T-helper 2 cell treated with Interferon-gamma antibody and Interleukin-4, amounts not matched to agents 5 μg/mL and 100 μg/mL, for 36 hours (primary cell): Measurements from ENCODE around the gene CUX1.
"Not testable (repeated sequence)": the region's sequence is repeated elsewhere in the genome, so short reads cannot be mapped to it uniquely, and the experiment has no call there.

Experiments used
- DNase-seq: peaks from one replicate; pipeline ENCODE4 v3.0.0; 2021; ENCODE audit warnings: low spot score
- H3K27ac Mint-ChIP-seq: one replicate; pipeline ENCODE4 v1.8.0; 2021; ENCODE audit warnings: mild to moderate bottlenecking, mixed read lengths
- H3K27me3 Mint-ChIP-seq: one replicate; pipeline ENCODE4 v1.8.0; 2021; ENCODE audit warnings: low read depth, mixed read lengths
- H3K36me3 Mint-ChIP-seq: one replicate; pipeline ENCODE4 v1.8.0; 2021; ENCODE audit warnings: low read depth, mixed read lengths
- H3K4me1 Mint-ChIP-seq: one replicate; pipeline ENCODE4 v1.8.0; 2021; ENCODE audit warnings: low read depth, mixed read lengths
- H3K4me3 Mint-ChIP-seq: one replicate; pipeline ENCODE4 v1.8.0; 2022; ENCODE audit warnings: mild to moderate bottlenecking, moderate library complexity, mixed read lengths
- H3K9me3 Mint-ChIP-seq: one replicate; pipeline ENCODE4 v1.8.0; 2021; ENCODE audit warnings: mixed read lengths

Gene CUX1

DNA sequence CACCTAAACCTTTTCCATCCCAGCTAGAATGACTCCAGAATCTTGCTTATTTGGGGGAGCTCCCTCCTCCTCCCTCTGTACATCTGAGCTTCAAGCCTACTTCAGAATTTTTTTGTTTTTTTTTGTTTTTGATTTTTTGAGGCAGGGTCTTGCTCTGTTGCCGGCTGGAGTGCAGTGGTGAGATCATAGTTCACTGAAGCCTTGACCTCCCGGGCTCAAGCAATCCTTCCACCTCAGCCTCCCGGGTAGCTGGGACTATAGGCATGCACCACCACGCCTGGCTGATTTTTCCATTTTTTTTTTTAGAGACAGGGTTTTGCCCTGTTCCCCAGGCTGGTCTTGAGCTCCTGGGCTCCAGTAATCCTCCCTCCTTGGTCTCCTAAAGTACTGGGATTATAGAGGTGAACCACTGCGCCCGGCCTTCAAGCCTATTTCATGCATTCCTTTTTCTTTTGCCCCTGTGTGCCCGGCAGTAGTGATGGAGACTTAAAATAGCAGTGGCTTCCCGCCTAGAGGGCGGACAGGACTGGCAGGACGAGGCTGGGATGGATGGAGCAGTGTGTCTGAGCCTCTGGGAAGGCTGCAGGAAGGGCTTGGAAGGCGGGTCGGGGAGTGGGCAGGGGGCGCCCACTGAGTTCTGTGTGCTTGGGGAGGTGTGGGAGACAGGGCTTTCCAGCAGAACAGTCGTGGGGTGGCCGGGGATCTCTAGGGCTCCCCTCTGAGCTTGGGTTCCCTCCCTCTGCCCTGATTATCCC, 8.8 kb downstream of the CUX1 start:
- no peak overlapping the region for H3K4me3 Mint-ChIP-seq
- H3K4me1 Mint-ChIP-seq, result no peaks in the 10 kb centered on the region
- DNase-seq, result no peak
- H3K27ac Mint-ChIP-seq, result no peak overlapping the region
- H3K36me3 Mint-ChIP-seq, result peaks cover 2% of the 10 kb centered on the region
- no peaks in the 10 kb centered on the region for H3K27me3 Mint-ChIP-seq
- no peaks in the 10 kb centered on the region for H3K9me3 Mint-ChIP-seq

GRCh38 chr7:101828301-101829020, 11.0 kb downstream of the CUX1 start:
- Mint-ChIP-seq H3K36me3 (peaks cover 2% of the 10 kb centered on the region), H3K9me3 (no peaks in the 10 kb centered on the region), H3K27me3 (no peaks in the 10 kb centered on the region), H3K4me3 (no peak overlapping the region), H3K27ac (no peak overlapping the region), H3K4me1 (no peaks in the 10 kb centered on the region)
- DNase-seq, result no peak

DNA sequence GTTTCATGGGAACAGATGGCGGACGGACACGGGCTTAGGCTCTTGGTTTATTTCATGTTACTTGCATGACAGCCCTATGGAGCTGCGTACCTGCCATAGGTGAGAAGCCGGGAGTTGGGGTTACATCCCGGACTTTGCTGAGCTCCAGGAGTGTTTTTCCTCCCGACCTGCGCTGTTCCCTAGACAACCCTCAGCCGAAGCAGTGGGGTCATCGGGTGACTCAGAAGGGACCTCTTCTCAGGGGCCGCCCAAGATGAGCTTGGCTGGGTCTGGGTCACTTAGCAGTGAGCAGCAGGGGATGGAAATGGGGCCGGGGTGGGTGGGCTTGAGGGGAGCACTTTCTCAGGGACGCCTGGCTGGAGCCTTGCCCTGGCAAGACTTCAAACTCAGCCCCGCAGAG, 11.9 kb downstream of the CUX1 start:
- Mint-ChIP-seq H3K27me3 (no peaks in the 10 kb centered on the region), H3K4me1 (no peaks in the 10 kb centered on the region), H3K27ac (no peak overlapping the region), H3K4me3 (no peak overlapping the region), H3K36me3 (peaks cover 2% of the 10 kb centered on the region), H3K9me3 (no peaks in the 10 kb centered on the region)
- DNase-seq, result no peak

- peaks cover 2% of the 10 kb centered on the region for H3K36me3 Mint-ChIP-seq
- no peaks in the 10 kb centered on the region for H3K27me3 Mint-ChIP-seq
- DNase-seq, result no peak
- H3K4me1 Mint-ChIP-seq, result no peaks in the 10 kb centered on the region
- no peaks in the 10 kb centered on the region for H3K9me3 Mint-ChIP-seq
- no peak overlapping the region for H3K4me3 Mint-ChIP-seq
- no peak overlapping the region for H3K27ac Mint-ChIP-seq
Observed at GRCh38 chr7:101829821-101830220, 12.4 kb downstream of the CUX1 start.

GRCh38 chr7:101831396-101831795, 14.0 kb downstream of the CUX1 start:
- H3K4me3 Mint-ChIP-seq, H3K27me3 Mint-ChIP-seq, DNase-seq, H3K4me1 Mint-ChIP-seq, H3K36me3 Mint-ChIP-seq, H3K27ac Mint-ChIP-seq, H3K9me3 Mint-ChIP-seq: not testable (repeated sequence)

DNA sequence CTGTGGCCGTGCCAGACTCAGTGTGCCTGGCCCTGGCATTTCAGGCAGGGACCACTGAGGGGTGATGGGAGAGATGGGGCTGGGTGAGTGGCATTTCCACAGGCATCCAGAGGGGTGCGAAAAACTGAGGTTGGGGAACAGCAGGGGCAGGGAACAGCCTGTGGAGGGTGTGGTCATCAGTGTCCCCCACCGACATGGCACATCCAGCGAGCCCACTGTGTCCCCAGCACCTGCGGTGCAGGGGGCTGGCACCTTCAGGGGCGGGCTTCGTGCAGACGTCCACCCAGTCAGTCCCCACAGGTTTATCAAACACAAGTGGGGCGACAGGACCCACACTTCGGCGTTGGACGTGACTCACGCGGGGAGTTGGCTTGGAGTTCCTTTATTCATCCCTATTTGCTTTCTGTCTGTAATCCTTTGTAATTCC, 14.8 kb downstream of the CUX1 start:
- Mint-ChIP-seq H3K9me3 (no peaks in the 10 kb centered on the region), H3K4me3 (no peak overlapping the region), H3K27ac (no peak overlapping the region), H3K4me1 (no peaks in the 10 kb centered on the region), H3K36me3 (no peaks in the 10 kb centered on the region), H3K27me3 (no peaks in the 10 kb centered on the region)
- DNase-seq, result no peak

DNA sequence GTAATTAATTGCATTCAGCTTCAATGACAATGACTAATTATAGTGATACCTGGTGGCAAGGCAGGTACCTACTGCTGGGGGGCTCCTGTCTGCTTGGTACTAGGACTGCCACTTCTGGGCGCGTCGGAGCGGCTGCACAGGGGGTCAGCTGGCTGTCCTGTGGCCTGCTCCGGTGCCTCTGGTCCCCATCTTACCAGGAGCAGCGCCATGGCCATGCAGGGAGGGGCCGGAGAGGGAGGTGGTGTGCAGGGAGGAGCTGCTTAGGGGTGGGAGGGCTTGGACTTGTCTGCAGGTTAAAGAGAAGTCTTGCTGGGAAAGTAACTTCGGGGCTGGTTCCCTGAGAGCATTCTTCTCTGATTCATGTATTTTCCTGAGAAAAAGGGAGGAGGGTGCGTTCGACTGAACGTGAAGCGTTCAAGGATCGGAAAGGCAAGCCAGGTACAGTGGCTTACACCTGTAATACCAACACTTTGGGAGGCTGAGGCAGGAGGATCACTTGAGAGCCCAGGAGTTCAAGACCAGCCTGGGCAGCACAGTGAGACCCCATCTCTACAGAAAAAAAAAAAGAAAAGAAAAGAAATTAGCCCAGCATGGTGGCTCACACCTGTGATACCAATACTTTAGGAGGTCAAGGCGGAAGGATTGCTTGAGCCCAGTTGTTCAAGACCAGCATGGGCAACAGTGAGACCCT, 15.4 kb downstream of the CUX1 start:
- H3K4me1 Mint-ChIP-seq, result no peaks in the 10 kb centered on the region
- H3K36me3 Mint-ChIP-seq, result no peaks in the 10 kb centered on the region
- H3K4me3 Mint-ChIP-seq, result no peak overlapping the region
- H3K9me3 Mint-ChIP-seq, result no peaks in the 10 kb centered on the region
- H3K27ac Mint-ChIP-seq, result no peak overlapping the region
- no peak for DNase-seq
- H3K27me3 Mint-ChIP-seq, result no peaks in the 10 kb centered on the region

GRCh38 chr7:101833799-101834198, 16.4 kb downstream of the CUX1 start:
- H3K9me3 Mint-ChIP-seq, result no peaks in the 10 kb centered on the region
- no peak overlapping the region for H3K27ac Mint-ChIP-seq
- H3K36me3 Mint-ChIP-seq, result no peaks in the 10 kb centered on the region
- H3K4me3 Mint-ChIP-seq, result no peak overlapping the region
- DNase-seq, result no peak
- no peaks in the 10 kb centered on the region for H3K27me3 Mint-ChIP-seq
- H3K4me1 Mint-ChIP-seq, result no peaks in the 10 kb centered on the region

DNA sequence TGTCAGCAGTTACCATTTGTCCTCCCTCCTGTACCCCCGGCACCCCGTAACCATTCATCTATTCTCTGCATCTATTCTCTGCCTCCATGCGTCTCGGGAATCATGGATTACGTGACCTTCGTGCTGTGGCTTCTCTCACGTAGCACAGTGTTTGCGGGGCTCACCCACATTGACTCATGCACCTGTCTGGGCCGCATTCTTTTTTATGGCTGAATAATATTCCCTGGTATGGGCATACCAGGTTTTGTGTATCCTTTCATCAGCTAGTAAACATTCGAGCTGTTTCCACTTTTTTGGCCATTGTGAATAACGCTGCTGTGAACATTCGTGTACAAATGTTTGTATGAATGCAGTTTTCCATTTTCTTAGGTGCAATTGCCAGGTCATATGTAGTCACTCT, 17.7 kb downstream of the CUX1 start:
- no peak overlapping the region for H3K27ac Mint-ChIP-seq
- no peaks in the 10 kb centered on the region for H3K9me3 Mint-ChIP-seq
- no peaks in the 10 kb centered on the region for H3K27me3 Mint-ChIP-seq

GRCh38 chr7:101837433-101837832, 20.0 kb downstream of the CUX1 start:
- H3K4me1 Mint-ChIP-seq, H3K27ac Mint-ChIP-seq: not testable (repeated sequence)

More for the DNA sequence above, 17.7 kb downstream of the CUX1 start:
- no peaks in the 10 kb centered on the region for H3K4me1 Mint-ChIP-seq
- no peak overlapping the region for H3K4me3 Mint-ChIP-seq
- H3K36me3 Mint-ChIP-seq, result no peaks in the 10 kb centered on the region
- DNase-seq, result no peak

DNA sequence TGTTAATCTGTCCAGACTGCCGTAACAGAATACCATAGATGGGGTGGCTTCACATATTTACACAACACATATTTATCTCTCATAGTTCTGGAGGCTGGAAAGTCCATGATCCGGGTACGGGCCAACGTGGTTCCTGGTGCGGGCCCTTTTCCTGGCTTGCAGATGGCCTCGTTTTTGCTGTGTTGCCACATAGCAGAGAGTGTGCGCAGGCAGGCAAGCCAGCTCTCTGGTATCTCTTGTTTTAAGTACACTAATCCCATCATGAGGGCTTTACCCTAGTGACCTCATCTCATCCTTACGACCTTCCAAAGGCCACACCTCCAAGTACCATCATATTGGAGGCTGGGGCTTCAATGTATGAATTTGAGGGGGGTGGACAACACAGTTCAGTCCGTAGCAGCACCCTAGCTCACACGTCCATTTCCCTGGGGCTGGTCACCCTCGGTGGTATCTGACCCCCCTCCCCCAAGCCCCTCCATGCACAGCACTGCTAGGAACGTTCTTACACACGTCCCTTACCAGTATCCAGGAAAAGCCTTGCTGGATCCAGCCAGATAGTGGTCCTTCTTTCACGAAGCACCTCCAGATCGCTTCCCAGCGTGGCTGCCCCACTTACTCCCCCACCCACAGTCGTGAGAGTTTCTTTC, 21.5 kb downstream of the CUX1 start:
- Mint-ChIP-seq H3K4me3 (no peak overlapping the region), H3K36me3 (no peaks in the 10 kb centered on the region), H3K9me3 (no peaks in the 10 kb centered on the region), H3K27ac (no peak overlapping the region), H3K4me1 (peaks cover 3% of the 10 kb centered on the region), H3K27me3 (no peaks in the 10 kb centered on the region)
- DNase-seq, result no peak

More at GRCh38 chr7:101837433-101837832, 20.0 kb downstream of the CUX1 start:
- not testable (repeated sequence) for DNase-seq, H3K4me3 Mint-ChIP-seq, H3K27me3 Mint-ChIP-seq, H3K9me3 Mint-ChIP-seq, H3K36me3 Mint-ChIP-seq

DNA sequence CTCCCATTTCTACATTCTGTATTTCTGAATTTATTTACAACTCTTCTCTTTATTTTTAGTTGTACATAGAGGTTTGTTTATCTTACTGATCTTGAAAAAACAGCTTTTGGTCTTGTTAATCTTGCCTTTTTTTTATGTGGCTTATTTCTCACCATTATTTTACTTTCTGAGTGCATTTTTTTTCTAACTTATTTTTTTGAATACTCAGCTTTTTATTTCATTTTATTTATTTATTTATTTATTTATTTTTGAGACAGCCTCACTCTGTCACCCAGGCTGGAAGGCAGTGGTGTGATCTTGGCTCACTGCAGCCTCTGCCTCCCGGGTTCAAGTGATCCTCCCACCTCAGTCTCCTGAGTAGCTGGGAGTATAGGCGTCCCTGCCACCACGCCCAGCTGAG, 23.9 kb downstream of the CUX1 start:
- H3K36me3 Mint-ChIP-seq, result no peaks in the 10 kb centered on the region
- H3K27ac Mint-ChIP-seq, result no peak overlapping the region
- no peaks in the 10 kb centered on the region for H3K27me3 Mint-ChIP-seq
- peaks cover 3% of the 10 kb centered on the region for H3K4me1 Mint-ChIP-seq
- no peaks in the 10 kb centered on the region for H3K9me3 Mint-ChIP-seq
- no peak overlapping the region for H3K4me3 Mint-ChIP-seq
- DNase-seq, result no peak

- DNase-seq, result no peak
- Mint-ChIP-seq H3K27ac (no peak overlapping the region), H3K4me1 (peaks cover 6% of the 10 kb centered on the region)
Observed at GRCh38 chr7:101843293-101844271, 26.2 kb downstream of the CUX1 start.

More at GRCh38 chr7:101843293-101844271, 26.2 kb downstream of the CUX1 start:
- Mint-ChIP-seq H3K9me3 (no peaks in the 10 kb centered on the region), H3K4me3 (no peak overlapping the region), H3K36me3 (no peaks in the 10 kb centered on the region), H3K27me3 (no peaks in the 10 kb centered on the region)
